Islet precursor cell (in vitro differentiated cells): ENCODE measurements around the gene PLA2G3.

Experiments
- DNase-seq: peaks from one replicate; pipeline ENCODE4 v3.0.0-alpha.2; 2018

The PLA2G3 gene

GRCh38 chr22:31144223-31144622 is 3.9 kb upstream of the PLA2G3 start:
- DNase-seq = no peak

GRCh38 chr22:31143537-31143936 is 3.2 kb upstream of the PLA2G3 start:
- DNase-seq = no peak

GRCh38 chr22:31143038-31143437 is 2.7 kb upstream of the PLA2G3 start:
- no peak for DNase-seq

- DNase-seq = no peak
Observed at GRCh38 chr22:31142285-31142684, 2.0 kb upstream of the PLA2G3 start.

GRCh38 chr22:31141551-31141950 is 1.2 kb upstream of the PLA2G3 start:
- no peak for DNase-seq

- DNase-seq = peak; percentile 48
Observed at GRCh38 chr22:31140746-31141145, 438 bp upstream of the PLA2G3 start.

- no peak for DNase-seq
Observed at GRCh38 chr22:31139066-31139465, 1.2 kb downstream of the PLA2G3 start.

- DNase-seq = no peak
Observed at GRCh38 chr22:31138126-31138525, 2.2 kb downstream of the PLA2G3 start.

- DNase-seq = no peak
Observed at GRCh38 chr22:31137721-31138120, 2.6 kb downstream of the PLA2G3 start.

GRCh38 chr22:31136711-31137110 is 3.6 kb downstream of the PLA2G3 start:
- DNase-seq = peak; percentile 45

GRCh38 chr22:31136155-31136554 is 4.2 kb downstream of the PLA2G3 start:
- no peak for DNase-seq

- DNase-seq = no peak
Observed at GRCh38 chr22:31135706-31136105, 4.6 kb downstream of the PLA2G3 start.

GRCh38 chr22:31134688-31135087 is 5.6 kb downstream of the PLA2G3 start:
- DNase-seq = no peak

- peak; percentile 45 for DNase-seq
Observed at GRCh38 chr22:31133911-31134310, 6.4 kb downstream of the PLA2G3 start.

GRCh38 chr22:31130873-31131272 is 9.4 kb downstream of the PLA2G3 start:
- DNase-seq = peak; percentile 38

GRCh38 chr22:31128156-31128555 is 12.2 kb downstream of the PLA2G3 start:
- no peak for DNase-seq

GRCh38 chr22:31127181-31127772 is 13.0 kb downstream of the PLA2G3 start:
- peak; percentile 79 for DNase-seq

- DNase-seq = no peak
Observed at GRCh38 chr22:31126869-31127175, 13.5 kb downstream of the PLA2G3 start.

- DNase-seq = no peak
Observed at GRCh38 chr22:31126128-31126868, 14.0 kb downstream of the PLA2G3 start.

- DNase-seq = no peak
Observed at GRCh38 chr22:31125521-31126117, 14.7 kb downstream of the PLA2G3 start.

- DNase-seq = no peak
Observed at GRCh38 chr22:31124811-31125465, 15.4 kb downstream of the PLA2G3 start.

GRCh38 chr22:31124290-31124689 is 16.0 kb downstream of the PLA2G3 start:
- no peak for DNase-seq

- DNase-seq = no peak
Observed at GRCh38 chr22:31123292-31123602, 17.1 kb downstream of the PLA2G3 start.
